Measurements from ENCODE around the gene EMX1. TPM values are rescaled to one million over a fixed set of nuclear protein-coding genes. Genes with fewer than 3 reads are reported as not detected.

Gene EMX1
- total RNA-seq, 4 donors from 2014 or later, result 0.26 TPM; not detected in 3

DNA sequence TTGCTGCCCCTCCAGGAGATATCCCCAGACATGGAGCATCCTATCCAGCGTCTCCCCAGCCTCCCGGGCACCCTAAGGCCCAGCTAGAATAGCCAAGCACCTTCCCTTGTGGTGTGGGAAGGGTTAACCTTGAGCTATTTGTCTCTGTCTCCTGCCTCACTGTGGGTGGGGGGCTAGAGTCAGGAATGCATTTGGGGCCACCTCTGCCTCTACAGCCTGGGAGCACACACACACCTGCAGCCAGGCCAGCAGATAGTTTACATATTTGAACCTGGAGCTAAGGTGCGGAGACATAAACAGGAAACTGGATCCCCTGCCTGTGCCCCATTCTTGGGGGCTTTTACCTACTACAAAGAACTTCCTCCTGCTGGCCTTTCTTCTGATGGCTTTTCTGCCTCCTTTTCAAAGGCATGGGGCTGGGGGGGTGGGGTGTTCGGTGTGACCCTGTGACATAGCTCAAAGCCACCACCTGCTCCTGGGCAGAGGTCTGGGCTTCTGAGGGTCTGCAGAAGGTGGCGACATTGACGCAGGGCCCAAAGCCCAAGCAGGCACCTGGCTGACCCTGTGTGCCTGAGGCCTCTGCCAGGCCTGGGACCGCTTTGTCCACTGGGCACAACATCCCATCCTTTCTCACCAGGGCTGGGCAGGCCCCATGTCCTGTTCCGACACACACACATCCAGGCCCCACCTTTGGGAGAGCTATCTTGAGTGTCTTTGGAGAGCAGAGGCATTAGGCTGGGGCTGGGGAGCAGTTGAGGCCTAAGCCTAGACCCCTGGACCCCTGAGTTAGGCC, 34.2 kb downstream of the EMX1 start:
- DNase-seq (ENCODE audit: low spot score in 2 of 2), result no peak
- WGBS, 2 donors, result 91 to 97% methylated on average over 6 to 8 of the region's 8 CpGs
- intact Hi-C loops (cut with DNase I; ENCODE audit: low total_unique reads), result no loop called here
- no peak for TF ChIP-seq POLR2A (IDR thresholded peaks at IDR 0.05)
- TF ChIP-seq CTCF (IDR thresholded peaks at IDR 0.05), result no peak
- no peak overlapping the region for H3K4me3 ChIP-seq (ENCODE audit: low read depth, poor library complexity, severe bottlenecking)

- H3K4me3 ChIP-seq (ENCODE audit: low read depth, poor library complexity, severe bottlenecking), result no peak overlapping the region
- intact Hi-C loops (cut with DNase I; ENCODE audit: low total_unique reads), result no loop called here
- 88 to 93% methylated on average over 8 of the region's 8 CpGs for WGBS, 2 donors
- TF ChIP-seq CTCF (IDR thresholded peaks at IDR 0.05), result no peak
- no peak for TF ChIP-seq POLR2A (IDR thresholded peaks at IDR 0.05)
- DNase-seq (ENCODE audit: low spot score in 2 of 2), result no peak
Measured at GRCh38 chr2:72952110-72952823, 34.9 kb downstream of the EMX1 start.

DNA sequence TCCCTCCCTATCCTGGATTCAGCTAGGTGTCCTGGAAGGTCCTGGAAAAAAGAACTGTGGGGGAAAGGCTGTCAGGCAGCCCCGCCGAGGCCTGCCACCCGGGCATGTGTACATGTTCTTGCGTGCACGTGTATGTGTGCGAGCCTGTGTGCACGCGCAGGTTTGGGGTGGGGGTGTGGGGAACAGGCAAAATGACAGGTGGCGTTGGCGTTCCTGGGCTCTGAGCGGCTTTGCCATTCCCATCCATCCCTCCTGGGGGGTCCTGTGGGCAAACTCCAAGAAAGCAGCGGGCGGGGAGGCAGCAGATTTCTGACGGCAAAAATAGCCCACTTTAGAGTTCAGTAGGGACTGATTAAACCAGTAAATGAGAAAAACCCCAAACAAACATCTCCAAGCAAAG, 35.6 kb downstream of the EMX1 start:
- no peak overlapping the region for H3K4me3 ChIP-seq (ENCODE audit: low read depth, poor library complexity, severe bottlenecking)
- DNase-seq (ENCODE audit: low spot score in 2 of 2), result no peak
- WGBS, 2 donors, result 79 to 89% methylated on average over 14 of the region's 14 CpGs
- TF ChIP-seq CTCF (IDR thresholded peaks at IDR 0.05), result no peak
- no peak for TF ChIP-seq POLR2A (IDR thresholded peaks at IDR 0.05)
- intact Hi-C loops (cut with DNase I; ENCODE audit: low total_unique reads), result no loop called here

GRCh38 chr2:72953528-72953927, 36.2 kb downstream of the EMX1 start:
- WGBS, 2 donors, result 95 to 100% methylated on average over 1 of the region's 1 CpG
- intact Hi-C loops (cut with DNase I; ENCODE audit: low total_unique reads), result no loop called here
- H3K4me3 ChIP-seq (ENCODE audit: low read depth, poor library complexity, severe bottlenecking), result no peak overlapping the region
- TF ChIP-seq CTCF (IDR thresholded peaks at IDR 0.05) (no peak), POLR2A (IDR thresholded peaks at IDR 0.05) (no peak)
- DNase-seq (ENCODE audit: low spot score in 2 of 2), result no peak

GRCh38 chr2:72953976-72954375, 36.7 kb downstream of the EMX1 start:
- TF ChIP-seq CTCF (IDR thresholded peaks at IDR 0.05), result no peak
- TF ChIP-seq POLR2A (IDR thresholded peaks at IDR 0.05), result no peak
- intact Hi-C loops (cut with DNase I; ENCODE audit: low total_unique reads), result no loop called here
- DNase-seq (ENCODE audit: low spot score in 2 of 2), result no peak
- H3K4me3 ChIP-seq (ENCODE audit: low read depth, poor library complexity, severe bottlenecking), result no peak overlapping the region
- WGBS, 2 donors, result 85 to 86% methylated on average over 4 of the region's 4 CpGs

Data from lower leg skin (tissue), 4 donors.